Heart left ventricle (tissue), 16 donors: Measurements from ENCODE around the gene C17orf67. TPM values are rescaled to one million over a fixed set of nuclear protein-coding genes. Genes with fewer than 3 reads are reported as not detected.

Experiments
- ATAC-seq, 4 donors: fragments of 200-7000 bp; cut with Tn5 transposase; one replicate each; pipeline ENCODE4 v1.9.1; 2020 to 2022; ENCODE audit warnings: moderate library complexity in 4 of 4, mild to moderate bottlenecking in 3 of 4, moderate number of reproducible peaks in 1 of 4
- DNase-seq, 5 donors: peaks; one replicate each; pipeline ENCODE4 v3.0.0-alpha.2; 2020
- H3K27ac ChIP-seq, 12 donors: fragments of 200-600 bp; sonication (generic) in 4 of 12; one replicate each; pipeline versions ENCODE4 v1.5.0 to v1.8.0; 2016 to 2022; ENCODE audit warnings: mild to moderate bottlenecking in 2 of 12
- H3K27me3 ChIP-seq, 9 donors: fragments of 200-600 bp; sonication (generic) in 2 of 9; one replicate each; pipeline versions ENCODE4 v1.5.1 to v1.8.0; 2016 to 2022; ENCODE audit warnings: mild to moderate bottlenecking in 3 of 9
- H3K36me3 ChIP-seq, 9 donors: fragments of 200-600 bp; sonication (generic) in 2 of 9; one replicate each; pipeline versions ENCODE4 v1.5.0 to v1.8.0; 2018 to 2022; ENCODE audit warnings: mild to moderate bottlenecking in 2 of 9
- H3K4me1 ChIP-seq, 12 donors: fragments of 200-600 bp; sonication (generic) in 4 of 12; one replicate each; pipeline versions ENCODE4 v1.5.0 to v1.8.0; 2016 to 2022; ENCODE audit warnings: mild to moderate bottlenecking in 3 of 12
- H3K4me3 ChIP-seq, 12 donors: fragments of 200-600 bp; sonication (generic) in 4 of 12; one replicate each; pipeline versions ENCODE4 v1.5.0 to v1.8.0; 2017 to 2022; ENCODE audit warnings: mild to moderate bottlenecking in 9 of 12, moderate library complexity in 4 of 12
- H3K9me3 ChIP-seq, 12 donors: fragments of 200-600 bp; sonication (generic) in 4 of 12; one replicate each; pipeline versions ENCODE4 v1.5.0 to v1.8.0; 2016 to 2022; ENCODE audit warnings: mild to moderate bottlenecking in 1 of 12
- POLR2A ChIP-seq, 2 donors: fragments of 450-650 bp; IDR thresholded peaks; one replicate each; pipeline ENCODE4 v1.6.1; 2017; ENCODE audit warnings: antibody characterized with exemption in 2 of 2, mild to moderate bottlenecking in 2 of 2, moderate library complexity in 2 of 2
- WGBS, 4 donors: extraction: QIAGEN DNeasy Blood & Tissue Kit in 2 of 4; methylation state at CpG; one replicate each; pipeline versions ENCODE4 v1.1.5 to v1.1.7; 2013 to 2018; 5-methylcytosine and 5-hydroxymethylcytosine counted together
- intact Hi-C, 10 donors: fragments of 100-400 bp; cut with DNase I; formaldehyde crosslinking; loops; one replicate each; pipeline versions ENCODE4 v1.11.1 to v1.14.2; 2022
- polyA plus RNA-seq, 2 donors: library from polyadenylated mRNA; stranded (reverse); fragments of 200-250 nt; gene quantifications; one replicate each; pipeline ENCODE4 v1.2.3, GENCODE V29; 2013
- total RNA-seq, 9 donors: library from RNA; depleted of rRNA in 2 of 9; stranded (reverse); fragments of >200 nt in 2 of 9; fragmentation: NEBNext Ultra II Directional in 3 of 9; extraction: Animal tissue kit (Norgen Biotek cat#: 25700) in 3 of 9; gene quantifications; one replicate each; pipeline versions ENCODE4 v1.1.0 to v1.2.4, GENCODE V29; 2016 to 2023
- TF ChIP-seq, protein P1 (sequence below), 12 donors: fragments of 200-600 bp; sonication (generic) in 4 of 12; IDR thresholded peaks; one replicate each; pipeline versions ENCODE4 v1.5.0 to v1.8.0; 2018 to 2022; ENCODE audit warnings: antibody characterized with exemption in 12 of 12, mild to moderate bottlenecking in 5 of 12
- donor health status: ischemic (EF 13 %, LVEDD 7.1; RV severe dilation, severe dysfunction).
- donor health status: healthy with polysubstance abuse.
- donor health status: DM: no; HTN: yes; CAD: no.
- donor health status: DM: no; HTN: no; CAD: no.
- donor health status: ischemic (EF 25% LVEDD 6.9; RV normal size, moderate dysfunction).
- donor health status: ischemic (EF 25% LVEDD 5.7; RV mildly dilated, moderate dysfunction).
- donor health status: healthy.
- donor health status: DM: yes; HTN: yes; CAD: no.
- donor health status: ischemic (EF 35%, LVEDD 5.7; RV mildly dilated, moderate dysfunction).
- donor health status: nonischemic (EF 11% LVEDD 7.7; RV severe dilation, severe dysfunction).
- donor health status: DM: yes; HTN: yes; CAD: no.
- donor health status: PGD.
- donor health status: ischemic (EF 29% LVEDD 5.4; RV normal size, mild dysfunction).
- donor health status: nonischemic (EF 23%, LVEDD 6.1; RV moderate dilation, normal function).

C17orf67 gene
- total and polyA plus RNA-seq, 11 donors: 0.14 to 1.1 (median 0.45) TPM

DNA sequence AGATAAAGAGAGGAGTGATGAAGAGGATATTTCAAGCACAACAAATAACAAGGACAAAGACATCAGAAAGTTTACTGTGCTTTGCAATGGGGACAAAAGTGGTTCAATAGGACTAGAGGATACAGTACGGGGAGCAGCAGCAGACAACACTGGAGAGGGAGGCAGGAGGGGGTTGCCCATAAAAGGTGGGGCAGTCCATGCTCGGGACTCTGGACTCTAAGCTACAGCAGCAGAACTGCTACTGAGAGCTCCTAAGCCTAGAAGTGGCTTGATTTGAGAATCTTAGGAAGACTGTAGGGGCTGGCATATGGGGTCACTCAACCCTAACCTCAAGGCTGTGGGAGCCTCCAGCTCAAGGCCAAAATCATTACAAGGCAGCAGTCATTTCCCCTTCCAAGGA, 62.2 kb downstream of the C17orf67 start:
- intact Hi-C loops: no loop called here
- Histone ChIP-seq H3K4me1 (peaks cover 0 to 4% (median 0%) of the 10 kb centered on the region in 12 donors), H3K4me3 (no peak overlapping the region), H3K27me3 (peaks cover 0 to 13% (median 0%) of the 10 kb centered on the region in 9 donors), H3K36me3 (no peaks in the 10 kb centered on the region), H3K27ac (no peak overlapping the region), H3K9me3 (no peaks in the 10 kb centered on the region)
- no peak for ATAC-seq
- TF ChIP-seq POLR2A (IDR thresholded peaks at IDR 0.05): no peak
- TF ChIP-seq, protein P1, sequence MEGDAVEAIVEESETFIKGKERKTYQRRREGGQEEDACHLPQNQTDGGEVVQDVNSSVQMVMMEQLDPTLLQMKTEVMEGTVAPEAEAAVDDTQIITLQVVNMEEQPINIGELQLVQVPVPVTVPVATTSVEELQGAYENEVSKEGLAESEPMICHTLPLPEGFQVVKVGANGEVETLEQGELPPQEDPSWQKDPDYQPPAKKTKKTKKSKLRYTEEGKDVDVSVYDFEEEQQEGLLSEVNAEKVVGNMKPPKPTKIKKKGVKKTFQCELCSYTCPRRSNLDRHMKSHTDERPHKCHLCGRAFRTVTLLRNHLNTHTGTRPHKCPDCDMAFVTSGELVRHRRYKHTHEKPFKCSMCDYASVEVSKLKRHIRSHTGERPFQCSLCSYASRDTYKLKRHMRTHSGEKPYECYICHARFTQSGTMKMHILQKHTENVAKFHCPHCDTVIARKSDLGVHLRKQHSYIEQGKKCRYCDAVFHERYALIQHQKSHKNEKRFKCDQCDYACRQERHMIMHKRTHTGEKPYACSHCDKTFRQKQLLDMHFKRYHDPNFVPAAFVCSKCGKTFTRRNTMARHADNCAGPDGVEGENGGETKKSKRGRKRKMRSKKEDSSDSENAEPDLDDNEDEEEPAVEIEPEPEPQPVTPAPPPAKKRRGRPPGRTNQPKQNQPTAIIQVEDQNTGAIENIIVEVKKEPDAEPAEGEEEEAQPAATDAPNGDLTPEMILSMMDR (IDR thresholded peaks at IDR 0.05): no peak
- WGBS, 4 donors: 75 to 88% (median 86%) methylated on average over 2 of the region's 2 CpGs
- DNase-seq: no peak

DNA sequence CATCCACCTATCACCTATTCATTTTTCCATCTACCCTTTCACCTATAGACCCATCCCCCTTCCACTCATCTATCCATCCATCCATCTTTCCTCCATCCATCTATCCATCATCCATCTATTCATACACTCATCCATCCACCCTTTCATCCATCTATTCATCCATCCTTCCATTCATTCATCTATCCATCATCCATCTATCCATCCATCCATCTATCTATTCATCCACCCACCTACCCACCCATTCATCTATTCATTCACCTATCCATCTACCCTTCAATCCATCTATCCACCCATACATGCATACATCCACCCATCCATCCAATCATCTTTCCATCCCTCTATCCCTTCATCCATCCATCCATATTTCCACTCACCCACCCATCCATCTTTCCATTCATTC, 63.3 kb downstream of the C17orf67 start:
- no peak for ATAC-seq
- H3K4me1 ChIP-seq: peaks cover 0 to 4% (median 0%) of the 10 kb centered on the region in 12 donors
- no peaks in the 10 kb centered on the region for H3K9me3 ChIP-seq
- TF ChIP-seq POLR2A (IDR thresholded peaks at IDR 0.05): no peak
- TF ChIP-seq, protein P1 (IDR thresholded peaks at IDR 0.05): no peak
- DNase-seq: no peak
- no peak overlapping the region for H3K27ac ChIP-seq
- no peak overlapping the region for H3K4me3 ChIP-seq
- intact Hi-C loops: no loop called here
- peaks cover 0 to 12% (median 0%) of the 10 kb centered on the region in 9 donors for H3K27me3 ChIP-seq
- H3K36me3 ChIP-seq: no peaks in the 10 kb centered on the region

DNA sequence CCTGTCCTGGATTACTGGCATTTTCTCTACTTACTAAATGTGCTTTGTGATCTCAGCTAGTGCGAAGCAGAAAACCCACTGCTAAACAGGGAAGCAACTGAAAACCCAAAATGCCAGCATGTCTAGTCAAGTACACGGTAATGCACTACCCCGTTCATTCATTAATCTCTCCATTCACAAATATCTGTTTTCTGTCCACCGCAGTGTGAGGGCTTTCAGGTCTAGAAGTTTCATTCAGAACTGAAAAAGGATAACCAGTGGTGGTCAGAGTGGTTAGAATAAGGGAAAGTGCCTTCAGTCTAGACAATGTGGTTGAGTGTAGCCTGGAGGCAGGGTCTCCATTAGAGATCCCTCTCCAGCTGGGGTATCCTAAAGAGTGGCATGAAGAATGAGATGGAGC, 68.3 kb downstream of the C17orf67 start:
- TF ChIP-seq, protein P1 (IDR thresholded peaks at IDR 0.05): no peak
- no peak for TF ChIP-seq POLR2A (IDR thresholded peaks at IDR 0.05)
- Histone ChIP-seq H3K27me3 (peaks cover 0 to 2% (median 0%) of the 10 kb centered on the region in 9 donors), H3K9me3 (no peaks in the 10 kb centered on the region), H3K4me3 (no peak overlapping the region), H3K27ac (no peak overlapping the region), H3K36me3 (no peaks in the 10 kb centered on the region), H3K4me1 (no peaks in the 10 kb centered on the region)
- no peak for ATAC-seq
- WGBS, 4 donors: 92 to 99% (median 95%) methylated on average over 4 of the region's 4 CpGs
- DNase-seq: no peak
- intact Hi-C loops: no loop called here

DNA sequence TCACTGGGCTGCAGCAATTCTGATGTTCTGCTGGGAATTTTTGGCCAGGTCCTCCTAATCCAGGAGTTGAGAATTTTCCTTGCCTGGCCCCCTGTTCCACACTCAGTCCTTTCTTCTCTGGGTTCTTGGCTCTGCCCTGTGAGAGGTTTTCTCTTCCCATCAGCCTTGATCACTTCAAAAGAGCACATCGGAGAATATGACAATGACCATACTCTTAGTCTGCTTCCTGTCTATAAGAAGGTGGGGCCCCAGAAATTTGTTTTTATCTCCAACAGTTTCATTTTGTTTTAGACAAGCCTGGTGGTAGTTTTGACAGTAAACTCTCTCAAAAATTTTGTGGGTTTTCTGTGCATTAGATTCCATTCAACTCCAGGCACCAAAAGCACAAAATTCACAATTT, 70.7 kb downstream of the C17orf67 start:
- Histone ChIP-seq H3K4me1 (no peaks in the 10 kb centered on the region), H3K9me3 (no peaks in the 10 kb centered on the region), H3K36me3 (no peaks in the 10 kb centered on the region), H3K27me3 (peaks cover 0 to 2% (median 0%) of the 10 kb centered on the region in 9 donors), H3K27ac (no peak overlapping the region), H3K4me3 (no peak overlapping the region)
- ATAC-seq: no peak
- TF ChIP-seq, protein P1 (IDR thresholded peaks at IDR 0.05): no peak
- no peak for TF ChIP-seq POLR2A (IDR thresholded peaks at IDR 0.05)
- intact Hi-C loops: no loop called here
- WGBS, 4 donors: 47 to 59% (median 53%) methylated on average over 1 of the region's 1 CpG
- DNase-seq: no peak
